ENCODE results near the gene NTRK1.

NTRK1 gene

DNA sequence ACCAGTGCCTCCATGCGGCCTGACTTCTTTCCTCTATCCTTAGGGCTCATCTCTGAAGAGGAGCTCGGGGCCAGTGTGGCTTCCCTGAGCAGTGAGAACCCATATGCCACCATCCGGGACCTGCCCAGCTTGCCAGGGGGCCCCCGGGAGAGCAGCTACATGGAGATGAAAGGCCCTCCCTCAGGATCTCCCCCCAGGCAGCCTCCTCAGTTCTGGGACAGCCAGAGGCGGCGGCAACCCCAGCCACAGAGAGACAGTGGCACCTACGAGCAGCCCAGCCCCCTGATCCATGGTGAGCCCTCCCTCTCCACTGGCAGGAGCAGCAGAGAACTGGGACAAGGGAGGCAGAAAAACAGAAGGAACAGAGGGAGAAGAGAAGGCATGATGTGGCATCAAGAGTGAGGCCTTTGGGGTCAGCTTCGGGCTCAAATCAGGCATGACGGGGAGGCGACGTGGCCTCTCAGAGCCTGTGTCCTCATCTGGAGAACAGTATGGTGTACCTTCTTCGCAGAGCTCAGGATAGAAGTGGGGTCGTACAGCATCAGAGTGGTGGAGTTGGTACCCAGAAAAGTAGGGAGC is 53.2 kb downstream of the NTRK1 start:
- H3K4me3 ChIP-seq: no peak overlapping the region
- no peak overlapping the region for H3K4me2 ChIP-seq
- no peak for TF ChIP-seq Cebpa-rat (IDR thresholded peaks at IDR 0.05)
- no peak overlapping the region for H3K9ac ChIP-seq
- no peaks in the 10 kb centered on the region for H4K20me1 ChIP-seq
- H3K27me3 ChIP-seq: peaks cover 8% of the 10 kb centered on the region; the same call in 1 of the 2 replicates
- no peaks in the 10 kb centered on the region for H3K36me3 ChIP-seq
- H3K4me1 ChIP-seq: peaks cover 12% of the 10 kb centered on the region
- peaks cover 16% of the 10 kb centered on the region for H3K9me3 ChIP-seq
- H3K27ac ChIP-seq: no peak overlapping the region

DNA sequence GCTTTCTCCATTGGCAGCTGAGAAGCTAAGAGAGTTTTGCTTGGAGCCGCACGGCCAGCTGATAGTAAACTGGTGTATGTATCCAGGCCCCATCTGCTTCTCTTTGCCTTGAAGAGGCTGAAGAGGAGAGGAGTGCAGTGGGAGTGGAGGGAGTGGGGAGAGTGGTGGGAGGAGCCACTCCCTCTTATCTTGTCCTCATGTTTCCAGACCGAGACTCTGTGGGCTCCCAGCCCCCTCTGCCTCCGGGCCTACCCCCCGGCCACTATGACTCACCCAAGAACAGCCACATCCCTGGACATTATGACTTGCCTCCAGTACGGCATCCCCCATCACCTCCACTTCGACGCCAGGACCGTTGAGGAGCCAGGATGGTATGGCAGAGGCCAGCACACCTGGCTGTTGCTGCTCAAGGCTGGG is 53.8 kb downstream of the NTRK1 start:
- no peaks in the 10 kb centered on the region for H4K20me1 ChIP-seq
- H3K4me1 ChIP-seq: peaks cover 12% of the 10 kb centered on the region
- no peak for TF ChIP-seq Cebpa-rat (IDR thresholded peaks at IDR 0.05)
- no peak overlapping the region for H3K27ac ChIP-seq
- H3K27me3 ChIP-seq: peaks cover 14% of the 10 kb centered on the region
- H3K4me3 ChIP-seq: no peak overlapping the region
- H3K4me2 ChIP-seq: no peak overlapping the region
- H3K9ac ChIP-seq: no peak overlapping the region
- H3K36me3 ChIP-seq: no peaks in the 10 kb centered on the region
- H3K9me3 ChIP-seq: peaks cover 21% of the 10 kb centered on the region

DNA sequence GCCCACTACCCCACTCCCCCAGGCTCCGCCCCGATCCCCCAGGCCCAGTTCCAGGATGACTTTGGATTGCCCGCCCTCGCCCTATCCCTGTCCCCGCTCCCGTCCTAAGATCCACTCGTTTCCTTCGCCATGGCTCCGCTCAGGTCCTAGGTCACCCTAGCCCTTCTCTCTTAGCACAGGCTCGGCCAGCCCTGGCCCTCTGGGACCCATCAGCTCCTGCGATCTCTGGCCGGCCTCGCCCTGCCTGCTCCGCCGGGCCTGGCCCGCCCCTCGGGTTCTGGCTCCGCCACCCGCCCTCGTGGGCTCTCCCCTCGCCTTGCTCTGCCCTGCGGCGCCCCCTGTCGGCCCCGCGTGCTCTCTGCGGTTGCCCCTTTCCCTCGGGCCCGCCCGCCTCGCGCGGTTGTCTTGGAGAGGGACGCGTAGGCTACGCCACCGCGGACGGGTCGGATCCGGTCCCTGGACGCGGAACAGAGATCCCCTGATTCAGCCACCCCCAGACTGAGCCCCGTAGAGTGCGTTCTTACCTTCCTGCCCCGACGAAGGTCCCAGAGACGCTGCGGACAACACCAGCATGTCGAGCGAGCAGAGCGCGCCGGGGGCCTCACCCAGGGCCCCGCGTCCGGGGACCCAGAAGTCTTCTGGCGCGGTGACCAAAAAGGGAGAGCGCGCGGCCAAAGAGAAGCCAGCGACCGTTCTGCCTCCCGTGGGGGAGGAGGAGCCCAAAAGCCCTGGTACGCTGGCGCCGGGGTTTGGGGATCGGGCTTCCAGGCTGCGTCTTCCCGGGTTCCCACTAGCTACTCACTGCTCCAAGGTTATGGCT is 59.8 kb downstream of the NTRK1 start, which contains the start of gene LRRC71:
Gene LRRC71, plus strand, starts transcription at position 400 of the 820 bp plus-strand sequence. Its CDS starts 172 bp downstream, at position 572.
- H3K9ac ChIP-seq: no peak within 1 kb of the TSS

DNA sequence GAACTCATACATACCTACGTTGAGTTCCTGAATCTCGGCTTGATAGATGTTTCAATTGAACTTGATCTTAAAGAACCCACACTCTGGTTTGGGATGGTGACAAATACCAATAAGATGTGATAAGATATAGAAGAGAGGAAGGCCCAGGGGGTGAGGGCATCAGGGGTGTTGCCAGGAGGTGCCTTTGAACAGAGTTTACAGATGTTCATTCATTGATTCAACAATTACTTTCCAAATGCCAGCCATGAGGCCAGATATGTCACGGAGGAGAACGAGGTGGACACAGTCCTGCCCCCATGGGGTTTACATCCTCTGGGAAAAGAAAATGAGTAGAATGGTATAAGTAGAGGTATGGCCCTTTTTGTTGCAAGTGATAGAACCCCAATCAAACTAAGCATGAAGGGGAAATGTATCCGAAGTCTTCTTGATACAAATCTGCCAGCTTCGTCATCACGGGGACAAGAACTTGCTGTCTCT is 60.4 kb downstream of the NTRK1 start:
- H3K9ac ChIP-seq: no peak overlapping the region
- H4K20me1 ChIP-seq: peaks cover 22% of the 10 kb centered on the region; the same call in 1 of the 2 replicates
- peaks cover 35% of the 10 kb centered on the region for H3K9me3 ChIP-seq
- no peak for TF ChIP-seq Cebpa-rat (IDR thresholded peaks at IDR 0.05)
- no peak overlapping the region for H3K27ac ChIP-seq
- H3K36me3 ChIP-seq: no peaks in the 10 kb centered on the region
- no peak overlapping the region for H3K4me2 ChIP-seq
- 0 out of 2 replicates have a peak, but pooled peaks cover 3% of the 10 kb centered on the region for H3K4me1 ChIP-seq
- peaks cover 80% of the 10 kb centered on the region for H3K27me3 ChIP-seq
- H3K4me3 ChIP-seq: no peak overlapping the region

More for the DNA sequence above, 59.8 kb downstream of the NTRK1 start, which contains the start of gene LRRC71:
- peaks cover 18% of the 10 kb centered on the region; the same call in 1 of the 2 replicates for H4K20me1 ChIP-seq
- H3K4me3 ChIP-seq: no peak within 1 kb of the TSS
- peaks cover 74% of the 10 kb centered on the region for H3K27me3 ChIP-seq
- no peak within 1 kb of the TSS for H3K27ac ChIP-seq
- H3K4me1 ChIP-seq: no peaks in the 10 kb centered on the region
- no peak for TF ChIP-seq Cebpa-rat (IDR thresholded peaks at IDR 0.05)
- H3K4me2 ChIP-seq: no peak within 1 kb of the TSS
- peaks cover 35% of the 10 kb centered on the region for H3K9me3 ChIP-seq
- H3K36me3 ChIP-seq: no peaks in the 10 kb centered on the region

DNA sequence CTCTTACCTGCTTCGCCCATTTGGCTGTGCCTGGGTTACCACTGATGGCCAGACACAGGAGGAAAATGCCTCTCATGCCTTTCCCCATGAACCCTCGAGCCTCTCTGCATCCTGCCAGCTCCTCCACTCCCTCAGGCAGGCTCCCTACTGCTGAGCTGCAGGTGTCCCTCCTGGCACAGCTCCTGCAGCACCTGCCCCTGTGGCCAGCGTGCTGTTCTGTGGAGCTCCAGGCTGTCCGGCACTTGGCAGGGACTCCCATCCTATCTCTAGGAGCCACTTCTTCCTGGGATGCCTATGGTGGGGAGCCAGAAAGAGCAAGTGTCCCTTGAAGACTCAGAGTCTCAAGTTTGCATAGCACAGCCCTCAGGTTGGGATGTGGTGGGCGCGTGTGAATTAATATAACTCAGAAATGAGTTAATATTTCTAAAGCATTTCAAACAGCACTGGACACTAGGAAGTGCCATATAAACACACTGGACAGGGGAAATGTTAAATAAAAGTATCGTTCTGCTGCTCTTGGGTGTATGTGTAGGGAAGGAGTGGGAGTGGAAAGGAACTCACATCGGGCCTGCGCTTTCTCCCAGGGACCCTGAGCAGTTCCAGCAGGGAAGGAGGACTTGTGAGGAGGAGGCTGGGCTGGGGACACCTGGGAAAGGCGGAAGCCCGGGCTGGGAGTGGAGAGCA is 62.5 kb downstream of the NTRK1 start:
- H3K9ac ChIP-seq: no peak overlapping the region
- H3K36me3 ChIP-seq: no peaks in the 10 kb centered on the region
- 0 out of 2 replicates have a peak, but pooled peaks cover 7% of the 10 kb centered on the region for H3K4me1 ChIP-seq
- H4K20me1 ChIP-seq: peaks cover 33% of the 10 kb centered on the region; the same call in 1 of the 2 replicates
- no peak for TF ChIP-seq Cebpa-rat (IDR thresholded peaks at IDR 0.05)
- H3K27ac ChIP-seq: no peak overlapping the region
- no peak overlapping the region for H3K4me2 ChIP-seq
- peaks cover 100% of the 10 kb centered on the region for H3K27me3 ChIP-seq
- peaks cover 27% of the 10 kb centered on the region for H3K9me3 ChIP-seq
- no peak overlapping the region for H3K4me3 ChIP-seq

DNA sequence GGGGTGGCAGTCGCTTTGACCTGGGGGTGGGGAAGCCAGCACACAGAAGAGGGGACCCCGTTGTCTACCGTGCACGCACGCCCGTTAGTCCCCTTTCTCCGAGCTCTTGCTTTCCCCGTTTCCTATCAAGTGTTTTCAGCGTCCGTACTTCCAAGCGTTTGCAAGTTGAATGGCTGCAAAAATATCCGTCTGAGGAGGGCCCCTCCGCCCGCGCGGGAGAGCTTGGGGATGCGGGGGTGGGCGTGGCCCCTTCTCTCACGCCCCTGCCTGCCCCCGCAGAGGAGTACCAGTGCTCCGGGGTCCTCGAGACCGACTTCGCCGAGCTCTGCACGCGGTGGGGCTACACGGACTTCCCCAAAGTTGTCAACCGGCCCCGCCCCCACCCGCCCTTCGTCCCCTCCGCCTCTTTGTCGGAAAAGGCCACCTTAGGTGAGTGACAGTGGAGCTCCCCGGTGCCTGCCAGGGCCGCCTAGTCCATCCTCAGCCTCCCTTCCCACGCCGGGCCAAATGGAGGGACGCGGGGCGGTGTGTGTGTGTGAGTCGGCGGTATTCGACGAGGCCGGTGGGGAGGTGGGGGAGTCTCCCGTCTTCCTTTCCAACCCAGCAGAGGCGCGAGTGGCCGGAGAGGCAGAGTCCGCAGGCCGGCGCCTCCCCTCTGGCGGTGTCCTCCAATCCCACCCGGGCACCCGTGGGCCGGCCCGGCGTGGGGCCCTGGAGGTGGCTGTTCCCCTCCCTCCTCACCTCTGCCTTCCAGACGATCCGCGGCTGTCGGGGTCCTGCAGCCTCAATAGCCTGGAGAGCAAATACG is 63.2 kb downstream of the NTRK1 start:
- Histone ChIP-seq H4K20me1 (peaks cover 33% of the 10 kb centered on the region; the same call in 1 of the 2 replicates), H3K9ac (no peak overlapping the region), H3K27me3 (peaks cover 100% of the 10 kb centered on the region), H3K27ac (no peak overlapping the region), H3K4me1 (0 out of 2 replicates have a peak, but pooled peaks cover 7% of the 10 kb centered on the region), H3K4me3 (no peak overlapping the region), H3K4me2 (no peak overlapping the region), H3K36me3 (no peaks in the 10 kb centered on the region), H3K9me3 (peaks cover 19% of the 10 kb centered on the region)
- TF ChIP-seq Cebpa-rat (IDR thresholded peaks at IDR 0.05): no peak

DNA sequence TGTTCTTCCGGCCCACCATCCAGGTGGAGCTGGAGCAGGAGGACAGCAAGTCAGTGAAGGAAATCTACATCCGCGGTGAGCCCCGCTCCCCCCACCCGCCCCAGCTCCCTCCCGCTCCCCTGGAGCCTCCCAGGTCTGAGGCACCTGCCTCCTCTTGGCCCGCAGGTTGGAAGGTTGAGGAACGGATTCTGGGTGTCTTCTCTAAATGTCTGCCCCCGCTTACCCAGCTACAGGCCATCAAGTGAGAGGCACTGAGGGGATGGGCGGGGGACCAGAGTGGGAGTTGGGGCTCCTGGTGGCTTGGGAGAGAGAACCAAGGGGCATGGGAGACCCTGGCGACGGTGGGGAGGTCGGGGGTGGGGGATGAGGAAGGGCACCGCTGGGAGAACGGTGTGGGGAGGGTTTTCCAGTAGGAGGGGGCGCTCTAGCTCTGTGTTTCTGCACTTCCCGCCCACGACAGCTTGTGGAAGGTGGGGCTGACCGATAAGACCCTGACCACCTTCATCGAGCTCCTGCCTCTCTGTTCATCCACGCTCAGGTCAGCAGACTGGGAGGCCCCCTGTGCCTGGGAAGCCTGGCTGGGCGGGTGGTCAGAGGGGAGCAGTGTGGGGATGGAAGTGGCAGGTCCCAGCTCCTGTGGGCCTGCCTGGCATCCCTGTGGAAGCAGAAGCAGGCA is 64.0 kb downstream of the NTRK1 start:
- H3K4me2 ChIP-seq: no peak overlapping the region

DNA sequence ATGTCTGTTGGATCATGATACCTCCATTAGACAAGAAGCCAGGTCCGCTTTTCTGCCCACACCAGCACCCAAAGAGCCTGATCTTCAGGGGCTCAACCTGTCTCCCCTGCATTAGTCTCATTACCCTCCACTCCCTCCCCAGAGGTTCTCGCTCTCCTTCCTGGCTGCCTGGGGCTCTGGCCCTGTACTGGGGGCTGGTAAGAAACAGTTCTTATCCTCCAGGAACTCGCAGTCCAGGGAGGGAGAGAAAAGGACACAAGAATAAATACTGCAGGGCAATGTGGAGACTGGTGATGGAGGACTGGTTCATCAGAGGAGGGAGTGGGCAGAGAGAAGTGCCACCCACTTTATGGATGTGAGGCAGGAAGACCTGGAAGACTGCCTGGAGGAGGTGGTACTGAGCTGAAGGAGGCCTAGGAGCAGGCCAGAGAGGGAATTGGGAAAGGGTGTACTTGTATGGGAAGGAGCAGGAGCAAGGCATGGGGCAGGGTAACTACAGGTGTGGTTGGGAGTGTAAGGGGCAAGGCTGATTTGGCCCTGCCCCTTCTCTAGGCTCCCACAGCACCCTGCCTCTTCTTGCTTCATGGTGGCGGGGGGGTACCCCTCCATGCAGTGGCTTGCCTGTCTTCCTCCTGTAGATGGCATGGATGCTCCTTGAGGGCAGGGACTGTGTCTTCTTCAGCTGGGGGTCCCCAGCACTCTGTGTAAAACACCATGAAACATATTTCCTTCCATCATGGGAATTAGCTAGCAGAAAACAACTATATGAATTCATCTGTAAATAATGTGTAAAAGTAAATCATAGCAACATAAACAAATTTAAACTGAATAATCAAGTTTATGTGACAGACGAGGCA is 64.7 kb downstream of the NTRK1 start:
- H3K9ac ChIP-seq: no peak overlapping the region
- no peak for TF ChIP-seq Cebpa-rat (IDR thresholded peaks at IDR 0.05)
- no peak overlapping the region for H3K27ac ChIP-seq
- H3K4me1 ChIP-seq: 0 out of 2 replicates have a peak, but pooled peaks cover 7% of the 10 kb centered on the region
- peaks cover 4% of the 10 kb centered on the region for H3K9me3 ChIP-seq
- peaks cover 100% of the 10 kb centered on the region for H3K27me3 ChIP-seq
- peaks cover 33% of the 10 kb centered on the region; the same call in 1 of the 2 replicates for H4K20me1 ChIP-seq
- no peaks in the 10 kb centered on the region for H3K36me3 ChIP-seq
- H3K4me2 ChIP-seq: no peak overlapping the region
- H3K4me3 ChIP-seq: no peak overlapping the region

More for the DNA sequence above, 64.0 kb downstream of the NTRK1 start:
- Histone ChIP-seq H3K27ac (no peak overlapping the region), H4K20me1 (peaks cover 33% of the 10 kb centered on the region; the same call in 1 of the 2 replicates), H3K9me3 (peaks cover 12% of the 10 kb centered on the region), H3K4me3 (no peak overlapping the region), H3K27me3 (peaks cover 100% of the 10 kb centered on the region), H3K9ac (no peak overlapping the region), H3K4me1 (0 out of 2 replicates have a peak, but pooled peaks cover 7% of the 10 kb centered on the region), H3K36me3 (no peaks in the 10 kb centered on the region)
- TF ChIP-seq Cebpa-rat (IDR thresholded peaks at IDR 0.05): no peak

Data from BLaER1 (cell line).